K562 (cell line): ENCODE measurements around the gene CRABP2. TPM values are rescaled to one million over a fixed set of nuclear protein-coding genes. Genes with fewer than 3 reads are reported as not detected.

Experiments used
- ARID1B ChIP-seq: fragments of 450-650 bp; IDR thresholded peaks from 2 replicates; pipeline ENCODE4 v1.6.1; 2016; ENCODE audit warnings: antibody characterized with exemption, mild to moderate bottlenecking, inconsistent platforms
- ATF7 ChIP-seq: fragments of 450-650 bp; IDR thresholded peaks from 2 replicates; pipeline ENCODE4 v1.7.1; 2014; ENCODE audit warnings: mild to moderate bottlenecking, moderate library complexity
- EGR1 ChIP-seq: fragments of 450-650 bp; conservative IDR thresholded peaks from 2 replicates; pipeline ENCODE4 v1.6.1; 2017; ENCODE audit warnings: mild to moderate bottlenecking
- FOXK1 ChIP-seq: sonication (generic); formaldehyde crosslinking; IDR thresholded peaks from 2 replicates; pipeline ENCODE4 v1.8.0; 2022; ENCODE audit warnings: missing genetic modification reagents, mild to moderate bottlenecking, borderline replicate concordance
- HDAC1 ChIP-seq, 2 experiments: fragments of 450-650 bp; IDR thresholded peaks; 2 replicates each; pipeline ENCODE4 v1.6.1; 2016 to 2017; ENCODE audit warnings: inconsistent platforms in 1 of 2, mild to moderate bottlenecking in 1 of 2, moderate library complexity in 1 of 2
- JUND ChIP-seq, 2 experiments: IDR thresholded peaks; 2 replicates in 1 of 2; 3 replicates in 1 of 2; pipeline ENCODE4 v1.6.1; 2011; ENCODE audit warnings: borderline replicate concordance in 2 of 2, low read depth in 2 of 2, low read length in 2 of 2, improper control_type of control experiment in 1 of 2, missing biosample characterization in 1 of 2, missing genetic modification characterization in 1 of 2, missing genetic modification reagents in 1 of 2
- SIX5 ChIP-seq, 2 experiments: IDR thresholded peaks; 2 replicates each; pipeline ENCODE4 v1.6.1; 2011; ENCODE audit warnings: low read length in 2 of 2, borderline replicate concordance in 1 of 2, low read depth in 1 of 2, mild to moderate bottlenecking in 1 of 2, moderate library complexity in 1 of 2; ENCODE audit not compliant: insufficient read depth in 1 of 2
- SOX6 ChIP-seq: fragments of 450-650 bp; IDR thresholded peaks from 2 replicates; pipeline ENCODE4 v1.6.1; 2014; ENCODE audit warnings: mild to moderate bottlenecking
- polyA plus RNA-seq, 8 experiments: library from polyadenylated mRNA; depleted of rRNA in 4 of 8; stranded (reverse) in 5 of 8; unstranded in 3 of 8; fragments of >200 nt; fragmentation: Nextera tagmentation in 2 of 8; fragmentation: Illumina TruSeq in 1 of 8; extraction: Ambion mirVana in 2 of 8; extraction: Trizol in 1 of 8; gene quantifications; 2 replicates each; pipeline versions ENCODE4 v1.2.1 to v1.2.3, GENCODE V29; 2011 to 2014; ENCODE audit warnings: inconsistent platforms in 1 of 8, missing spikeins in 1 of 8
- total RNA-seq, 7 experiments: library from RNA; depleted of rRNA in 6 of 7; stranded (reverse); fragments of >200 nt in 6 of 7; fragmentation: Illumina TruSeq in 2 of 7; extraction: Trizol in 2 of 7; gene quantifications; 2 replicates each; pipeline versions ENCODE4 v1.2.1 to v1.2.3, GENCODE V29; 2011 to 2021; ENCODE audit warnings: low replicate concordance in 1 of 7
- TF ChIP-seq, protein P1 (sequence below): fragments of 450-650 bp; IDR thresholded peaks from 2 replicates; pipeline ENCODE4 v1.6.1; 2016; ENCODE audit warnings: mild to moderate bottlenecking
- TF ChIP-seq, protein P2 (sequence below), 2 experiments: fragments of 450-650 bp in 1 of 2; sonication (generic) in 1 of 2; formaldehyde crosslinking in 1 of 2; IDR thresholded peaks in 1 of 2; conservative IDR thresholded peaks in 1 of 2; 2 replicates each; pipeline versions ENCODE4 v1.6.1 to v1.8.1; 2016 to 2023; ENCODE audit warnings: mild to moderate bottlenecking in 2 of 2, moderate library complexity in 2 of 2, inconsistent platforms in 1 of 2, missing genetic modification reagents in 1 of 2
- TF ChIP-seq, protein P3 (sequence below), 2 experiments: fragments of 450-650 bp; IDR thresholded peaks; 2 replicates each; pipeline ENCODE4 v1.6.1; 2016; ENCODE audit warnings: mild to moderate bottlenecking in 2 of 2, borderline replicate concordance in 1 of 2, low read depth in 1 of 2, moderate library complexity in 1 of 2

Gene CRABP2
- total and polyA plus RNA-seq, 9 of the 15 experiments (the other 6 are each of a cell fraction or from before 2014, with no cell fraction given) = 0.30 to 2.5 (median 0.82) TPM

DNA sequence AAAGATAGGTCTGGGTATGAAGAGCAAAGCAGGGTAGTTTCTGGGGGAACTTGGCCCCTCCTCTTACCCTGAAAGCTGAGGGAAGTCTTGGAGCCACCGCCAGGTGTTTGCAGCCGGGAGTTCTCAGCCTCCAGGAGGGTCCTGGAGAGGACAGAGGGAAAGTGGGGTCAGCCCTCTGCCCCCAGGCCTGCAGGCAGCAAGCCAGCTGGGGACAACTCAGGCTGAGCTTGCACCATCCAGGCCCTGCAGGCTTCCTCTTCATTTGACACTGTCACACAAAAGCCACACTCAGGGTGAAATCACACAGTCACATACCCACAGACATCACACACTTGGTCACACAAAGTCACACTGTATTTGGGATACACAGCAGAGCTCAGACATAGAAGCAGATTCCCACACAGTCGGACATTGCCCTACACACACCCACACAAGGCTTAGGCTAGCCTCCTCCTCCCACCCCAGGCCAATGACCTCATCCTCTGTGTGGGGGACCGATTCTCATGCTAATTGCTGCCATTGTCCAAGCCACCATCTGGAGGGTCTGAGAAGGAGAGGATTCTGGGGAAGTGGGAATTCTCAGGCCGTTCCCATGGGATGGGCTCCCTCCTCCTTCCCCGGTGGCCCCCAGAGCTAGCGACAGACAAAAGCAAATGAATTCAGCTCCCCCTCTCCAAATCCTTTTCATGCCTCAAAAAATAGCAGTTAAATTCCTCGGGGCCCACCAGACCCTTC, 31.8 kb downstream of the CRABP2 start (continued):
- TF ChIP-seq ARID1B (0 out of 2 replicates have a peak, but pooled peaks have one; percentile 22), SOX6 (0 out of 2 replicates have a peak, but pooled peaks have one; percentile 54), JUND (IDR thresholded peaks at IDR 0.05; ENCODE audit: borderline replicate concordance, low read depth, low read length) (peak; percentile 86), JUND (tag; IDR thresholded peaks at IDR 0.05; ENCODE audit: borderline replicate concordance, low read depth, low read length) (peak; percentile 66; the same call in 1 of the 3 replicates), HDAC1 (IDR thresholded peaks at IDR 0.05) (0 out of 4 replicates have a peak, but pooled peaks of 1 of the 2 experiments have one; percentile 10), FOXK1 (CRISPR knock-in tag) (no peak), EGR1 (peak; percentile 96), ATF7 (peak; percentile 79; the same call in 1 of the 2 replicates), SIX5 (IDR thresholded peaks at IDR 0.05; ENCODE audit: borderline replicate concordance in 1 of 2, insufficient read depth in 1 of 2, low read depth in 1 of 2, low read length in 2 of 2) (no peak)
- TF ChIP-seq, protein P1, sequence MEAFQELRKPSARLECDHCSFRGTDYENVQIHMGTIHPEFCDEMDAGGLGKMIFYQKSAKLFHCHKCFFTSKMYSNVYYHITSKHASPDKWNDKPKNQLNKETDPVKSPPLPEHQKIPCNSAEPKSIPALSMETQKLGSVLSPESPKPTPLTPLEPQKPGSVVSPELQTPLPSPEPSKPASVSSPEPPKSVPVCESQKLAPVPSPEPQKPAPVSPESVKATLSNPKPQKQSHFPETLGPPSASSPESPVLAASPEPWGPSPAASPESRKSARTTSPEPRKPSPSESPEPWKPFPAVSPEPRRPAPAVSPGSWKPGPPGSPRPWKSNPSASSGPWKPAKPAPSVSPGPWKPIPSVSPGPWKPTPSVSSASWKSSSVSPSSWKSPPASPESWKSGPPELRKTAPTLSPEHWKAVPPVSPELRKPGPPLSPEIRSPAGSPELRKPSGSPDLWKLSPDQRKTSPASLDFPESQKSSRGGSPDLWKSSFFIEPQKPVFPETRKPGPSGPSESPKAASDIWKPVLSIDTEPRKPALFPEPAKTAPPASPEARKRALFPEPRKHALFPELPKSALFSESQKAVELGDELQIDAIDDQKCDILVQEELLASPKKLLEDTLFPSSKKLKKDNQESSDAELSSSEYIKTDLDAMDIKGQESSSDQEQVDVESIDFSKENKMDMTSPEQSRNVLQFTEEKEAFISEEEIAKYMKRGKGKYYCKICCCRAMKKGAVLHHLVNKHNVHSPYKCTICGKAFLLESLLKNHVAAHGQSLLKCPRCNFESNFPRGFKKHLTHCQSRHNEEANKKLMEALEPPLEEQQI = no peak
- TF ChIP-seq, protein P2, sequence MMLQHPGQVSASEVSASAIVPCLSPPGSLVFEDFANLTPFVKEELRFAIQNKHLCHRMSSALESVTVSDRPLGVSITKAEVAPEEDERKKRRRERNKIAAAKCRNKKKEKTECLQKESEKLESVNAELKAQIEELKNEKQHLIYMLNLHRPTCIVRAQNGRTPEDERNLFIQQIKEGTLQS (IDR thresholded peaks at IDR 0.05) = peak; percentile 89
- TF ChIP-seq, protein P2 (CRISPR knock-in tag; conservative IDR thresholded peaks at IDR 0.05) = no peak
- TF ChIP-seq, protein P3, sequence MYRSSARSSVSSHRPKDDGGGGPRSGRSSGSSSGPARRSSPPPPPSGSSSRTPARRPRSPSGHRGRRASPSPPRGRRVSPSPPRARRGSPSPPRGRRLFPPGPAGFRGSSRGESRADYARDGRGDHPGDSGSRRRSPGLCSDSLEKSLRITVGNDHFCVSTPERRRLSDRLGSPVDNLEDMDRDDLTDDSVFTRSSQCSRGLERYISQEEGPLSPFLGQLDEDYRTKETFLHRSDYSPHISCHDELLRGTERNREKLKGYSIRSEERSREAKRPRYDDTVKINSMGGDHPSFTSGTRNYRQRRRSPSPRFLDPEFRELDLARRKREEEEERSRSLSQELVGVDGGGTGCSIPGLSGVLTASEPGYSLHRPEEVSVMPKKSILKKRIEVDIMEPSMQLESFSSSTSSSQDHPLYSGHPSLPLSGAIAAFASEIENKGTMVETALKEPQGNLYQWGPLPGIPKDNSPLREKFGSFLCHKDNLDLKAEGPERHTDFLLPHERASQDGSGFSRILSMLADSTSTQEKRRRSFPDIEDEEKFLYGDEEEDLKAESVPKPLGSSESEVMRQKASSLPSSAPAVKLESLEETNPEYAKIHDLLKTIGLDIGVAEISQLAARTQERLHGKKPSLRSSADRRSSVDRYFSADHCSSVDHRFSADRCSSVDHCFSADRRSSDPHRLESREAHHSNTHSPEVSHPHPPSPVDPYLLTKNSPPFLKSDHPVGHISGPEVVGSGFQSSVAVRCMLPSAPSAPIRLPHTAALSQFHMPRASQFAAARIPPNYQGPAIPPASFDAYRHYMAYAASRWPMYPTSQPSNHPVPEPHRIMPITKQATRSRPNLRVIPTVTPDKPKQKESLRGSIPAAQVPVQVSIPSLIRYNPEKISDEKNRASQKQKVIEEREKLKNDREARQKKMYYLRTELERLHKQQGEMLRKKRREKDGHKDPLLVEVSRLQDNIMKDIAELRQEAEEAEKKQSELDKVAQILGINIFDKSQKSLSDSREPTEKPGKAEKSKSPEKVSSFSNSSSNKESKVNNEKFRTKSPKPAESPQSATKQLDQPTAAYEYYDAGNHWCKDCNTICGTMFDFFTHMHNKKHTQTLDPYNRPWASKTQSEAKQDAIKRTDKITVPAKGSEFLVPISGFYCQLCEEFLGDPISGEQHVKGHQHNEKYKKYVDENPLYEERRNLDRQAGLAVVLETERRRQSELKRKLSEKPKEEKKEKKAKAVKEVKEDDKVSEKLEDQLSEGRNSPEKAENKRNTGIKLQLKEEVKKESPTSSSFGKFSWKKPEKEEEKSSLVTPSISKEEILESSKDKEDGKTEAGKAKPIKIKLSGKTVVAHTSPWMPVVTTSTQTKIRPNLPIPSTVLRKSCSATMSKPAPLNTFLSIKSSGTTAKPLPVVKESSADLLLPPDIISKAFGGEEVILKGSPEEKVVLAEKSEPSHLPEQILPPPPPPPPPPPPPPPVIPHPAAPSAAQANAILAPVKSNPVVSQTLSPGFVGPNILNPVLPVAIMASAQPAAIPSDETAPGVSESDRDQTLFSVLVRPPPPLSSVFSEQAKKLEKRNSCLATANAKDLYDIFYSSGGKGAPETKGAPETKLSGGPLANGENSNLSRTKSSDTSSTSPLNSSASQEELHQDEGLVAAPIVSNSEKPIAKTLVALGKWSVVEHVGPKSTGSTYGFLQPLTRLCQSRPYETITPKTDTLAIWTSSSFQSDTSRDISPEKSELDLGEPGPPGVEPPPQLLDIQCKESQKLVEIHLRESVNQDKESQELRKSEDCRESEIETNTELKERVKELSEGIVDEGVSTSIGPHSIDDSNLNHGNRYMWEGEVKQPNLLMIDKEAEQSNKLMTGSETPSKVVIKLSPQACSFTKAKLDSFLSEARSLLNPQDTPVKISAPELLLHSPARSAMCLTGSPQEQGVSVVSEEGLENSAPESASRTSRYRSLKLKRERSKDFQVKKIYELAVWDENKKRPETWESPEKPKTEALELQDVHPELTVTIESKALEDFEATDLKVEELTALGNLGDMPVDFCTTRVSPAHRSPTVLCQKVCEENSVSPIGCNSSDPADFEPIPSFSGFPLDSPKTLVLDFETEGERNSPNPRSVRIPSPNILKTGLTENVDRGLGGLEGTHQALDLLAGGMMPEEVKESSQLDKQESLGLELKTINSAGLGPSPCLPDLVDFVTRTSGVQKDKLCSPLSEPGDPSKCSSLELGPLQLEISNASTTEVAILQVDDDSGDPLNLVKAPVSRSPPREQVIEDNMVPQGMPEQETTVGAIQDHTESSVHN (IDR thresholded peaks at IDR 0.05; ENCODE audit: borderline replicate concordance in 1 of 2, low read depth in 1 of 2) = no peak
